GM21381 (cell line): ENCODE measurements around the gene PHTF2.
"Not testable (repeated sequence)": the region's sequence is repeated elsewhere in the genome, so short reads cannot be mapped to it uniquely, and the experiment has no call there.

Experiments used
- ATAC-seq: cut with Tn5 transposase; IDR thresholded peaks from one replicate; pipeline ENCODE4 v1.9.1; 2021; ENCODE audit warnings: mild to moderate bottlenecking, moderate library complexity; ENCODE audit not compliant: unreplicated experiment

PHTF2 gene

DNA sequence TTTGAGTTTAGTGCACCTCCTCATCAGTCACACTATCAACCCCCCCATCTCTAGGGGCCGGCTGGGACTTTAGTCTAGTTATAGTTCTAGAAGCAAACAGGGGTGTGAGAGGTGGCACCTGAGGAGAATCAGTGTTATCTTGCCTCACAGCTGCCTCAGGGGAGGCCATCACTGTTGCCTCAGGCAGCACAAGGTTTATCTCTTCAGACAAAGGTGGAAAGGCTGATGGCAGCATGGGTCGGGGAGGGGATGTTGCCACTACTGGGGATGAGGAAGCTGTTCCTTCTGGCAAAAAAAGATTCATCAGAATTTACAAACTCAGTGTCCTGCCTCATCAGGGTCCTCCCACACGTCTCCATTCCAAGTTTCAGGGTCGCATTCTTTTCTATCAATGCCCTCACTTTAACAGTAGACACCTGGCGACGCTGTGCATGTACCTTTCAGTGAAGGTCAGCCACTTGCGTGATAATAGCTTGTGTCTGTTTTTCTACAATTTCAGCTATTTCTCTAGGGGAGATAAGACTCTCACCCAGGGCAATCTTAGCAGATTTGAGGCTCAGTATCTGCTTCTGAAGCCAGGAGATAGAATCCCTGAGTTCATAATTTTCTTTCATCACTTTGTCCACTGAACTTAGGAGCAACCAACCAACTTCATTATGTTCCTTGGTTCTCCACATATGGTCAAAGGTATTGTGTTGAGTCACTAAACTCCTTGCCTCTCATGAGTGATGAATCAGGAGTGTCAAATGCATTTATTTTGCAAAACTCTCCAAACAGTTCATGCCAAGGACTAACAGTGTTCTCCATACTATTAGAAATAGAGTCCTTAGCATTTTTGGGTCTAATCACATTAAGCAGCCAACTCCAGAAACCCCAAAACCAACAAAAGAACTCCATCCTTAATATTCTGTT, 75.1 kb downstream of the PHTF2 start:
- not testable (repeated sequence) for ATAC-seq

DNA sequence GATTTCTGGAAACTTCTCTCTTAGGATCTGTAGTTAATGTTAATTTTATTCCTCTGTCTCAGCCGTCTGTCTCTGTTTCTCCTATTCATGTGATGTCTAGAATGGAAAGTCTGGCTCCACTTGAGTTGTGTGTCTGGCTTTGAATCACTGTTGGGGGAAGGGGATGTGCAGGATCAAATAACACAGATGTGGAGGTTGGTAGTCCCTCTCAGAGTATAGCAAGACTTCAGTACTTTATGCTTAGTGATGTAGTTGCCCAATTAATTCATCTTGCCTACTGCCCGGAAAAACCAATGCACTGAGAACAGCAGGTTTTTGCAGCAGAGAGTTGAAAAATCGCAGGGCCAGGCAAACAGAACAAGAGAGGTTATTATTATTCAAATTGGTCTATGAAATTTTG, 79.2 kb downstream of the PHTF2 start:
- ATAC-seq = no peak

- ATAC-seq = no peak
These were observed 79.9 kb downstream of the PHTF2 start for GRCh38 chr7:77878500-77878899.

- no peak for ATAC-seq
These were observed 80.7 kb downstream of the PHTF2 start for GRCh38 chr7:77879272-77879671.

GRCh38 chr7:77881871-77882270, 83.3 kb downstream of the PHTF2 start:
- ATAC-seq = no peak

DNA sequence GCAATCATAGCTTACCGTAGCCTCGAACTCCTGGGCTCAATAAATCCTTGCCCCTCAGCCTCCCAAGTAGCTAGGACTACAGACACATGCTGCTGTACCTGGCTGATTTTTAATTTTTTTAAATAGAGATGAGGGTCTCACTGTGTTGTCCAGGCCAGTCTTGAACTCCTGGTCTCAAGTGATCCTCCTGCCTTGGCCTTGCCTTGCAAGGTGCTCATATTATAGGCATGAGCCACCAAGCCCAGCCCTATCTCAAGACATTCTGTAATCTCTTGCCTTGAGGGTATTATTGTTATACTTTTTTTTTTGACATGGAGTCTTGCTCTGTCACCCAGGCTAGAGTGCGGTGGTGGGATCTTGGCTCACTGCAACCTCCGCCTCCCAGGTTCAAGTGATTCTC, 86.6 kb downstream of the PHTF2 start:
- ATAC-seq = no peak

- ATAC-seq = no peak
These were observed 89.0 kb downstream of the PHTF2 start for GRCh38 chr7:77887567-77887966.

DNA sequence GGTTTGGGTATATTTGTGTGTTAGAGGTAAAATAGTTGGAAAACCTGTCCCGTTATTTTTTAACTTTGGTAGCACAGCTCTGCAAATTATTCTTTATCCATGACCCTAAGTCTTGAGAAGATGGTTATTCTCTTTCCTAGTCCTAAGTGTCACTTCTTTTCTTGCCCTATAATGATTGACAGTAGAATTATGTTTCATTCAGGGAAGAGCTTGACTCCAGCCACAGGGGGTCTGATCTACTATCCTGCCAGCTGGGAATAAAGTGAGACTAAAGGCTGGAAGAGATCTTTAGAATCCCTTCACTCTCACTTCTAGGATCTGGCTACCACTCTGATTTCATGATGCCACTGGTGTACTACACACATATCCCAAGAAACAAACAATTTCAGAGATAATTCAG, 90.4 kb downstream of the PHTF2 start:
- ATAC-seq = no peak

DNA sequence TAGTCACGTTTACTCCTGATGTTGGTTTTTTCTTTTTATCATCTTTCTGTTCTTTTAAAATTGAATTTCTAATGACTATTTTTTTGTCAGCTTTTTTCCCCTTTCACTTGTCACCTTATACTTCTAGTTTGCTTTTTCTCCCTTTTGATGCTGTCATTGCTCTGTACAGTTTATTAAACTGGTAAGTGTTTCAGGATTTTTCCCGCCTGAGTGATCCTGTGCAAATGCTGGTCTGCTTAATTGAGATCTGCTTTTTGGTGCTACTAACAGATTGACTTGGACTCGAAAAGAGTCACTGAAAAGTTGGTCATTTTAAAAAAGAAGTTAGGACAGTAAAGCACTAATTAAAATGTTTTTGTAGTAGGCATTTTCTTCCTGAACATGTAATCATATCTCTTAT, 95.2 kb downstream of the PHTF2 start:
- no peak for ATAC-seq

- no peak for ATAC-seq
These were observed 96.1 kb downstream of the PHTF2 start for GRCh38 chr7:77894574-77895091.

- no peak for ATAC-seq
These were observed 97.3 kb downstream of the PHTF2 start for GRCh38 chr7:77895905-77896304.

DNA sequence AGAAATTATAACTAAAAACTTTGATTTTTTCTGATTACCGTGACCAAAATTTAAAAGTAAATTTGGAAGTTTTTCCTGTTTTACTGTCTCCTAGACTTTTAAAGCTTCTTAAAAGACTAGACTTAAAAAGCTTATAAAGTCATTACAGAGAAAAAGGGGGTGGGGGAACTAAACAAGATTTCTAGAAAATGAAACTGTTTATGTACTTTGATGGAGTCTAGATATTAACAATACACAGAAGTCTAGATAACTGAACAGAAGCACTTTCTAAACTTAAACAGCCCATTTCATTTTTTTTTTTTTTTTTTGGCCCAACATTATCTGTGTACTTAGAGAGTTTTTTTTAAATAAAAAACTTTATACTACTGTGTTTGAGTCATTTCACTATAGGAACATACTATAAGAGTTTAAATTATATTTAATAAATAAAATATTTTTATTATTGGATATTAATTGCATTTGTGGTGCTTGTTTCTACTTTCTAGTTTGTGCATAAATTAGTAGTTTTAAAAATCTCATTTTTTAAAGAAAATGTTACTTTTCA, 98.5 kb downstream of the PHTF2 start:
- no peak for ATAC-seq

GRCh38 chr7:77899516-77899915, 100.9 kb downstream of the PHTF2 start:
- no peak for ATAC-seq

- ATAC-seq = no peak
These were observed 105.0 kb downstream of the PHTF2 start for GRCh38 chr7:77903597-77903996.

GRCh38 chr7:77904252-77904651, 105.7 kb downstream of the PHTF2 start:
- no peak for ATAC-seq

DNA sequence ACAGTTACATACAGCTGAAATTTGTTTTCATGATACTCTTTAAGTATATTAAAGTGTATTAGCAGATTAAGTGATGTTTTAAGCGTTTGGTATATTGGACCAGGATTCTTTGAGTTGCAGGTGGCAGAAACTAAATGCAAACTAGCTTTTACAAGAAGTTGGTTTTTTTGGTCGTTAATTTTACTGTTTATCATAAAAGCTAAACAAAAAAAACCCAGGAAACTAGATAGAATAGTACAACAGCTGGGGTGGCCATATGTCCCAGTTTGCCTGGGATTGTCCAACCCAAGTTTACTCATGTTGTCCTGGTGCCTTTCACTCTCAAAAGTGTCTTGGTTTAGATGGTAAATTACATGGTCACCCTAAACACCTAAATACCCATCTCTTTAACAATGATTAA, 108.7 kb downstream of the PHTF2 start:
- ATAC-seq = no peak

- ATAC-seq = no peak
These were observed 110.1 kb downstream of the PHTF2 start for GRCh38 chr7:77908664-77909063.

DNA sequence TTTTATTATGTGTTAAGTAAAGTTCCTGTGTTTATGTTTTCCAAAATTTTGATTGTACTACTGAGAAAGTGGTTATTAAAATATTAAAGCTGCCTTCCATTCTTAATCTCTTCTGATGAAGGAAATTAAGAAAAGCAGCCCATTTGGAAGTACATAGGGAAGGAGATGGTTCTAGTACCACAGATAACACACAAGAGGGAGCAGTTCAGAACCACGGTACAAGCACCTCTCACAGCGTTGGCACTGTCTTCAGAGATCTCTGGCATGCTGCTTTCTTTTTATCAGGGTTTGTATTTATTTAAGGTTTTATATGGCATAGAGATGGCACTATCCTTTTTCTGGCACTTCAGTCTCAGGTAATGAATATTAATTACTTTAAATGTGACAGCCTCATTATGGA, 111.6 kb downstream of the PHTF2 start:
- no peak for ATAC-seq

GRCh38 chr7:77912293-77912692, 113.7 kb downstream of the PHTF2 start:
- ATAC-seq = no peak

- no peak for ATAC-seq
These were observed 115.5 kb downstream of the PHTF2 start for GRCh38 chr7:77913977-77914607.

DNA sequence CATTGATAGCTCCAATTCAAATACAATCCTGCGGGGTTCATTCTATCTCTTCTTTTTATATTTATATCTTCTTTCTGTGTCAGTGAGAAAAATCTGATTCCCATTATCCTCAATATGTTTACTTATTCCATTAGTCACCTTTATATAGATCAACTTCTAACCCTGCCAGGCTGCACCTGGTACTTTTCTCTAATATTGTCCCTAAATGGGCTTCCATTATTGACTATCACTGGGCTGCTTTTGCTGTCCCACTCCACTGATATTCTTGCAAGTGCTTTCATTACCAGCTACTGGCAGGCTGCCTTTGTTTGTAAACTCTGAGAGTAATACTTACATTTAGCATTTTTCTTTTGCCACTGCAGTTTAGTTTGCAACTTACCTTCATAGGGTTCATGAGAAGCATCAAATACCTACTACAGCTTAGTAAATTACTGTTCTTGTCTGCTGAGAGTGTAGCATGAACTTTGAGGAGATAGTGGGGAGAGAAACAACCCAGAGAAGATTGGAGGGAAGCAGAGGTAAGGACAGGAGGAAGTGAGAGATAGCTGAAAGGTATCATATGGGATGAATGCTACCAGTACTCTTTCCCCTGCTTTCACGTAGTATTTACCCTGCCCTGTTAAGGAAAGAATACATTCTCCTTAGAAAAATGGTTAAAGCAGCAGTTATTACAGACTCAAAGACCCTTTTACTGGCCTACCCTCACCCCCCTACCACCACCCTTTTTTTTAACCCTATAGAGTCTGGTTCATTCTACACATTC, 119.1 kb downstream of the PHTF2 start:
- ATAC-seq = no peak
